Measurements from ENCODE around the gene TENM3.

Gene TENM3

GRCh38 chr4:182245541-182246215 is 2.5 kb downstream of the TENM3 start:
- TF ChIP-seq EZH2 (optimal IDR thresholded peaks at IDR 0.05; ENCODE audit: low read depth, low read length), result no peak
- TF ChIP-seq EZH2phosphoT487 (IDR thresholded peaks at IDR 0.05; ENCODE audit: low read length), result no peak
- TF ChIP-seq CTCF (IDR thresholded peaks at IDR 0.05; ENCODE audit: low read length), result no peak
- Histone ChIP-seq H3K9me3 (replicated peaks; ENCODE audit: insufficient read depth, low read length) (no peaks in the 10 kb centered on the region), H3F3A (ENCODE audit: insufficient read depth, low read length) (no peaks in the 10 kb centered on the region), H3K4me1 (ENCODE audit: low read length) (no peaks in the 10 kb centered on the region), H3K9me2 (replicated peaks; ENCODE audit: insufficient read depth, low read length) (no peaks in the 10 kb centered on the region), H3K79me2 (ENCODE audit: low read length) (no peaks in the 10 kb centered on the region), H3K4me3 (ENCODE audit: low read length) (no peak overlapping the region), H3K9ac (ENCODE audit: low read length) (no peak overlapping the region), H3K4me2 (ENCODE audit: low read depth, low read length) (no peak overlapping the region), H4K20me1 (ENCODE audit: insufficient read depth, low read length) (no peaks in the 10 kb centered on the region), H2AFZ (ENCODE audit: low read length) (no peak overlapping the region), H3K27me3 (replicated peaks; ENCODE audit: insufficient read depth, low read length) (no peaks in the 10 kb centered on the region), H3K36me3 (replicated peaks; ENCODE audit: insufficient read depth, low read length) (no peaks in the 10 kb centered on the region), H3K27ac (ENCODE audit: low read length) (no peak overlapping the region)
- no peak for DNase-seq

- Histone ChIP-seq H3K9me2 (replicated peaks; ENCODE audit: insufficient read depth, low read length) (no peaks in the 10 kb centered on the region), H2AFZ (ENCODE audit: low read length) (no peak overlapping the region), H3K4me2 (ENCODE audit: low read depth, low read length) (no peak overlapping the region), H3F3A (ENCODE audit: insufficient read depth, low read length) (no peaks in the 10 kb centered on the region), H3K4me1 (ENCODE audit: low read length) (no peaks in the 10 kb centered on the region), H3K79me2 (ENCODE audit: low read length) (no peaks in the 10 kb centered on the region), H3K9ac (ENCODE audit: low read length) (no peak overlapping the region), H4K20me1 (ENCODE audit: insufficient read depth, low read length) (no peaks in the 10 kb centered on the region), H3K4me3 (ENCODE audit: low read length) (no peak overlapping the region), H3K27ac (ENCODE audit: low read length) (no peak overlapping the region), H3K27me3 (replicated peaks; ENCODE audit: insufficient read depth, low read length) (no peaks in the 10 kb centered on the region), H3K9me3 (replicated peaks; ENCODE audit: insufficient read depth, low read length) (no peaks in the 10 kb centered on the region), H3K36me3 (replicated peaks; ENCODE audit: insufficient read depth, low read length) (no peaks in the 10 kb centered on the region)
- no peak for DNase-seq
- no peak for TF ChIP-seq EZH2 (optimal IDR thresholded peaks at IDR 0.05; ENCODE audit: low read depth, low read length)
- no peak for TF ChIP-seq EZH2phosphoT487 (IDR thresholded peaks at IDR 0.05; ENCODE audit: low read length)
- TF ChIP-seq CTCF (IDR thresholded peaks at IDR 0.05; ENCODE audit: low read length), result no peak
Observed at GRCh38 chr4:182246401-182247205, 3.4 kb downstream of the TENM3 start.

GRCh38 chr4:182248295-182248694 is 5.1 kb downstream of the TENM3 start:
- no peaks in the 10 kb centered on the region for H3K4me1 ChIP-seq (ENCODE audit: low read length)
- no peaks in the 10 kb centered on the region for H3F3A ChIP-seq (ENCODE audit: insufficient read depth, low read length)
- H3K9me2 ChIP-seq (replicated peaks; ENCODE audit: insufficient read depth, low read length), result no peaks in the 10 kb centered on the region
- H2AFZ ChIP-seq (ENCODE audit: low read length), result no peak overlapping the region
- no peak for DNase-seq
- no peak overlapping the region for H3K4me3 ChIP-seq (ENCODE audit: low read length)
- no peak overlapping the region for H3K4me2 ChIP-seq (ENCODE audit: low read depth, low read length)
- no peaks in the 10 kb centered on the region for H3K9me3 ChIP-seq (replicated peaks; ENCODE audit: insufficient read depth, low read length)
- no peak overlapping the region for H3K9ac ChIP-seq (ENCODE audit: low read length)
- H3K36me3 ChIP-seq (replicated peaks; ENCODE audit: insufficient read depth, low read length), result no peaks in the 10 kb centered on the region
- no peaks in the 10 kb centered on the region for H4K20me1 ChIP-seq (ENCODE audit: insufficient read depth, low read length)
- no peak overlapping the region for H3K27ac ChIP-seq (ENCODE audit: low read length)
- TF ChIP-seq EZH2 (optimal IDR thresholded peaks at IDR 0.05; ENCODE audit: low read depth, low read length) (no peak), CTCF (IDR thresholded peaks at IDR 0.05; ENCODE audit: low read length) (no peak), EZH2phosphoT487 (IDR thresholded peaks at IDR 0.05; ENCODE audit: low read length) (no peak)
- H3K79me2 ChIP-seq (ENCODE audit: low read length), result no peaks in the 10 kb centered on the region
- no peaks in the 10 kb centered on the region for H3K27me3 ChIP-seq (replicated peaks; ENCODE audit: insufficient read depth, low read length)

All from MM.1S (cell line).